ENCODE results near the gene KRT85.
A peak's percentile ranks its signal among the peaks of the same experiment; 100 is the strongest.

Gene KRT85

DNA sequence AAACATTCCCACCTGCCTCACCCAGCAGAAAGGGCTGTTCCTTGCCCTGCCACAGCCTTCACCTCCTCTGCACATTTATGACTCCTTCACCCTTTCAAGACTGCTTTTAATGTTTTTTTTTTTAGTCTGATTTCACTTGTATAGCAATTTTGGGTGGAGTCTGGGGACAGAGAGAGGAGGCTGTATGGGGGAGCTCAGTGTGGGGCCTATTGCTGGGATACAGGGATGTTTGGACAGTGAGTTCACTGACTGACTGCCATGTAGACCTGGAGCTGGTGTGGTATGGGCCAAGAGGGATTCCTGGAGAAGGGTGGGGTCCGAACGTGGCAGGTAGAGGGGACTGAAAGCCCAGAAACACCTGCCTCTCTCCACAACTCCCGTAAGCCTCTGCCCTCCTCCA lies 1.9 kb upstream of the KRT85 start:
- no peak for DNase-seq (ENCODE audit: low read depth in 1 of 2, low spot score in 1 of 2)

DNA sequence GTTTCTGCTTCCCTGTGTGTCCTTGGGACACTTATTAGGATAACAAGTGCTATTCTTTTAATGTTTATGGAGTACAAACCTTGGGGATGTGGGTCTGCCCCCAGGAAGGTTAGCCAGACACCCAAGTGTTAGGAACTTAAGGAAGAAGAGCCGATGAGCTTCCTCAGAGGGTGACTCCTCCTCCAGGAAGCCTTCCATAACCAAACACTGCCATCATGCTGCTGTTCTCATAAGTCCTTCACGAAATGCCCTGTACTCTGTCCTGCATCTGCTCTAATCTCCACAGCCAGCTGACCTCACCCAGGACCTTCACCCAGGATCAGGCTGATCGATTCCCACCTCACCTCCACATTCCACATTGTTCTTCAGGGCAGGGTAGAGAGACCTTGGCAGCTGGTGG lies 1.2 kb upstream of the KRT85 start:
- no peak for DNase-seq (ENCODE audit: low read depth in 1 of 2, low spot score in 1 of 2)

DNA sequence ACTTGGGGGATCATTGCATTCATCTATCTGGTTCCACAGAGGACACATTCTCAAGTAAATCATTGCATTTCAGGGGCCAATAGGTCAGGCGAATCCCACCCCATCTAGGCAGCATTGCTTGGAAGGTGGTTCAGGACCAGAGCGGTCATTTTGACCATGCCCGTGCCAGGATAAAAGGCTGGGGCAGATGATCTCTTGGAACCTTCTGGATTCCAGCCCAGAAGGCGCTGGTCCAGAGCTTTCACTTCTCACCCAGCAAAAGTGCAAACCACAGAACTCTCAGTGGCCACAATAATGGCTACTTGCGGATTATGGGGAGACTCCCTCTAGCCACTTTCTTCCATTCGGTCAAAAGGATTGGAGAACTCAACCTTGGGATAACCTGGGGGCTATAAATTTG lies 595 bp upstream of the KRT85 start:
- no peak for DNase-seq (ENCODE audit: low read depth in 1 of 2, low spot score in 1 of 2)

DNA sequence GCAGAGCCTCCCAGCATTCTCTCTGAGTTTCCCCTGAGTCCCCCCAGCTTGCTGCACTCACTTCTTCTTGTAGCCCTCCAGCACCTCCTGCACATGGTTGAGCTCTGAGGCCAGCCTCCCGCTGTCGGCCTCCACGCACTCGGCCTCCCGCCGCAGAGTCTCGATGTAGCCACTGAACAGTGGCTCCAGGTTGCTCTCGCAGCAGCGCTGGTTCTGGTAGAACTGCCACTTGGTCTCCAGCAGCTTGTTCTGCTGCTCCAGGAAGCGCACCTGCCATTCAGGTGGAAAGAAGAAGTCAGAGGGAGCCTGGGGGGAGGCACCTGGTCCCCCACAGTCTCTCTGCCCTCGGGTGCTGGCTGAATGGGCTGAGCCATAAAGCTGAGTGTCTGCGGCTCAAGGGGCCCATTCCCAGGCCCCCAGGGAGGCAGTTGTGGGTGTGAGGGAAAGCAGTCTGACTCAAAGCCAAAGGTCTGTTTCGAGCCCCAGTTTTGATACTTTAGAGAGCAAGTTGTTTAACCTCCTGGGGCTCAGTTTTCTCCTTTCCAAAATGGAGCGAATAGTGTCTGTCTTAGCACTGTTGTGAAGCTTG lies 2.3 kb downstream of the KRT85 start:
- no peak for DNase-seq (ENCODE audit: low read depth in 1 of 2, low spot score in 1 of 2)

DNA sequence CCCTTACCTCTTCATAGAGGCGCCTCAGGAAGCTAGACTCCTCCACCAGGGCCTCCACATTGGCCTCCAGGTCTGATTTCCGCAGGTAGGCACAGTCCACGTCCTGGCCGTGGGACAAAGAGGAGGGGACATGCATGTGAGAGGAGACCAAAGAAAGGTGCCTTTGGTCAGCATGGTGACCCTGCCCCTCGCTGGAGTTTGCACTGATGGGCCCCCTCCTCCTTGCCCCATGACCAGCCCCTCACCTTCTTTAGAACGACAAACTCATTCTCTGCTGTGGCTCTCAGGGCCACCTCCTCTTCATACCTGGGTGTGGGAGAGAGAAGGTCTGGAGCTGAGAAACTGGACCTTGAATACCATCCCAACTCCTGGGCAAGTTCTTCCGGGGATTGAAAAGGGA lies 3.2 kb downstream of the KRT85 start:
- DNase-seq (ENCODE audit: low read depth in 1 of 2, low spot score in 1 of 2): no peak

DNA sequence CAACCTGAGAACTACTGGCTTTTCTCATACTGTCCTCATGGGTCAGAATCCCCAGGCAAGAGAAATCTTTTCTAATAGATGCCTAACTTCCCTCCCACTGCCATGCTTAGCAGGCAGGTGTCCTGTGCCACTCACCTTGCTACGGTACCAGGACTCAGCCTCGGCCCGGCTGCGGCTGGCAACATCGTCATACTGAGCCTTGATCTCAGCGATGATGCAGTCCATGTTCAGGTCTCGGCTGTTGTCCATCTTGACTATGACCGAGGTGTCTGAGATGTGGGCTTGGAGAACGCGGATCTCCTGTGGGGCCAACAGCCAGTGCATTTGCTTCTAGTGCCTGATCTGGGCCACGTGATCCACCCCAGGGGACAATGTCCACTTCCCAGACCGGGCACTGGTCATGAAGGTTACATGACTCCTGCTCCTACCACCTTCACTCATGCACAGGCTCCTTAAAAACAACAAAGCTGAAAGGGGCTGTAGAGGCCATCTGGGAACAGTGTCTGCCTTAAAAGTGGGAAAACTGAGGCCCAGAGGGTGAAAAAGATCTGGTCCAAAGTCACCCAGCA lies 4.1 kb downstream of the KRT85 start:
- no peak for DNase-seq (ENCODE audit: low read depth in 1 of 2, low spot score in 1 of 2)

DNA sequence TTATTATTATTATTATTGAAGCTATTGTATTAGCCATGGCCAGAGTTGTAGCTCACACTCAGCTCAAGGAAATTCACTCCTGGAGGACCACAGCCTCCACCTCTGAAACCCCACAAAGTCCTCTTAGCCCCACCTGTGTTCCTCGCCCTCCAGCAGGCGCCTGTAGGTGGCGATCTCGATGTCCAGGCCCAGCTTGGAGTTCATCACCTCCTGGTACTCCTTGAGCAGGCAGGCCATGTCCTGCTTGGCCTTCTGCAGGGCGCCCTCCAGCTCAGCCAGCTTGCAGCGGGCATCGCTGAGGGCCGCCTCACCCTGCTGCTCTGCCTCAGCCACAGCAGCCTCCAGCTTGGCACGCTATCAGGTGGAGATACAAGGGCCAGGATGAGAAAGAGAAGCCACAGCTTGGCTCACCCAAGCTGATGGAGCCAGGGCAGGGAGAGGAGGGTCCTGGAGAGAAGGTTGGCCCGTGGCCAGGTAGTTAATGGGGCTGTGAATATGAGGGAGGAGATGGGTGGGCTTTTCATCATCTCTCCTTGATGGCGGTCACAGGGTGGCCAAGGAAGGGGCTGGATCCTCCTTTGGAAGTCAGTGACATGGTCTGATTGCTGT lies 5.1 kb downstream of the KRT85 start:
- DNase-seq (ENCODE audit: low read depth in 1 of 2, low spot score in 1 of 2): no peak

DNA sequence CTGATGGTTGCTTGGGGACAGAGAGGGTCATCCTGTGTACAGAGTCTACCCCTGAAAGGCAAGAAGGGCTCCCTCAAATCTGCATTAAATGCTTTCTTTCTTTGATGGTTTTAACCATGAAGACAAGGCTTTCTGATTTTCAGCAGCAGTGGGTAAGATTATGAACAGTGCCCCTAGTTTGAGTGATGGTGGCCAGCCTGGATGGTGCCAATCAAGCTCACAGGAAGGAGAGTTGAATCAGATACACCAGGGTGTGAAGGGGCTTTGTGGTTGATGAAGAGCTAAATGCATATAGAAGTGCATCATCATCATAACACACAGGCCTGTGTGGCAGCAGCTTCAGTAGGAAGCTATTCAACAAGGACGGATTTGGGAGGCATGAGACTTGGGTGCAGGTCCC lies 5.7 kb downstream of the KRT85 start:
- DNase-seq (ENCODE audit: low read depth in 1 of 2, low spot score in 1 of 2): no peak

DNA sequence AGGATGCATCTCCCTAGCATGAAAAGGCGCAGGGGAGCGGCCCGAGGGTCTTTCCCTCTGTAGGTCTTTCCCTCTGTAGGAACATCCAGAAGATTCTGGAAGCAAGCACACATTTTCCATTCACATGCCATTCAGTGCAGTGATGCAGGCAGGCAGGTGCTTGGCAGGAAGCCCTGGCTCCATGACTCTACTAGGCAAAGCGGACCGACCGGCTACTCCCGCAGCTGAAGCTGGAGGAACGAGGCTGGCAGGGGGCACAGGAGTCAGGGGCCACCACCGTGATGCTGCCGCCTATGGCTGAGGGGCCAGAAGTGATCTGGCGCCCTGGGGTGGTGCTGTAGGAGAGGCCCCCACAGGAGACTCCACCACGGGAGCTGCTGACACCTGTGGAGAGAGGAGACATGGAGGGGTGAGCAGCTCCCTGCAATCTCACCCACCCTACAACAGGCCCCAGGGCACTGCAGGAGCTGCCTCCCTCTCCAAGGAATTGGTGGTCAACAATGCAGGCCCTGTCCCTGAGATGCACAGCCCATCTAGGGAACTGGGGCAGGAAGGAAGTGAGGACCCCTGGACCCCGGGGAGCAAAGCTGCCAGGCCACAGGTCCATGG lies 6.5 kb downstream of the KRT85 start:
- DNase-seq (ENCODE audit: low read depth in 1 of 2, low spot score in 1 of 2): no peak

DNA sequence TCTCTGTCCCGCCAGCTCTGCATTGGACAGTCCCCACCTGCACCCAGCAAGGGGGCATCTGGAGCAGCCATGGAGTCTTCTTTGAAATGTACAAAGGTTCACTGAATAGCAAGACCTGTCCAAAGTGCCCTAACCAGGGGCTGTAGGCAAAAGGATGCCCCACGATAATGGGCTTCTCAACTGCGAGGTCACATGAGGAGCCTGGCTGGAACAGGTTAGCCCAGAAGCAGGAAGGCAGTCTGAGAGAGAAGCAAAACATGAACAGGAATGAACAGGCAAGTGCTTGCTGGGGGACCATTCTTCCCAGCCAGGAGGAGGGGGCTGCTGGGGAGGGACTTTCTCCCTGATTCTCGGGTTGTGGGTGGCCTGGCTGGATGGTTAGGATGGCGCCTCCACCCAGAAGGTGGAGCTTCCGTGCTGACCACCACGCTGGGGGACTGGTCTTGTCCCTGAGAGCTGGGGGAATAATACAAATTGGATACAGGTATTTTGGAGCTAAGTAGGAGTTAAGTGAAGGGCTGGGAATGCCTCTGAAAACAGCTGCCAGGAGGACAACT lies 7.1 kb downstream of the KRT85 start:
- no peak for DNase-seq (ENCODE audit: low read depth in 1 of 2, low spot score in 1 of 2)

DNA sequence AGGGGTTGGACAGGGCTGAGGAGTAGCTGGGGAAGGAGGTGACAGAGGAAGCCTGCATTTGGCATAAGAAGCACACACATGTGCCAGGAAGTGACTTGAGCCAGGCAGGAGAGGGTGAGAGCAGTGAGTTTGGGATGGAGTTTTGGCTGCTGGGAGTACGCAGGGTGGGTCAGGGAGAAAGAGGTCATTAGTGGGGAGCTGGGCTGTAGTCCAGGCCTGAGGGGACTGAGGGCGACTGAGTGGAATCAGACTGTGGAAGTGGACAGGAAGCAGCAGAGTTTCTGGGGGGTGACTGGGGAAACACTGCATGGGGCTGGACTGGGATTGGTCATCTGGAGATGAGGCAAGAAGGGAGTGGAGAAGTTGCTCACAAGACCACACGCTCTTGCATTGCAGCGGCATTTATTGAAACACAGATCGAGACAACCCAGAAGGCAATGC lies 7.6 kb downstream of the KRT85 start:
- DNase-seq (ENCODE audit: low read depth in 1 of 2, low spot score in 1 of 2): no peak

DNA sequence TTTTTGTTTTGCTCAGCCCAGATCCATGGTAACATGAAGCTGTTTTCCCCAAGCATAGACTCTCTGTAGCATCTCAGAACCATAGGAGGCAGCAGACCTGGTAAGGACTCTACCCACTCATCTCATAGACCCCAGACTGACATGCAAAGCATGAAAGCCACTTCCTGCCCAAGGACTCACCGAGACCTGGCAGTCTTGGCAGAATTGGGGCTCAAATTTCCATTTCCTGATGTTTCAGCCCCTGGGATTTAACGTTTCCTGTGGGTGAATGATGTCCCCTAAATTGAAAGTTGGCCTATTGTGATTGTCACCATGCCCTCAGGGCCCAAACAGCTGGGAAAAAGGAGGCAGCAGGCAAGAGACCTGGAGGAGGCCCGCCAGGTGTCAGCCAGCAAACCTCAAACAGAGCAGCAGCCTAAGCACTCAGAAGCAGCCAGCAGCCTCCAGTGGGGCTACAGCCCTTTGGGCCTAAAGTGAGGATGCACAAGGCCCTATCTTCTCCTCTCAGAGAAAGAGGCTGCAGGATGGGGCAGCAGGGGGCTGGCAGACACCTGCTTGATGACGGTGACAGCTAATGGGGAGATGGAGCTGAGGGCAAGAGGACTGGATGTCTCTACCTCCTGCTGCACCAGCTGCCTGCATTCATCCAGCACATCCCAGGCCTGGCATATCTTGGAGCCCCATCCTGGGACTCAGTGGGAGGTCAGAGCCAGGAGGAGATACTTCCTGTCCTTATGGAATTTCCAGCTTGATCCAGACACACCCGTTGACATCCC lies 8.5 kb downstream of the KRT85 start:
- DNase-seq (ENCODE audit: low read depth in 1 of 2, low spot score in 1 of 2): no peak

DNA sequence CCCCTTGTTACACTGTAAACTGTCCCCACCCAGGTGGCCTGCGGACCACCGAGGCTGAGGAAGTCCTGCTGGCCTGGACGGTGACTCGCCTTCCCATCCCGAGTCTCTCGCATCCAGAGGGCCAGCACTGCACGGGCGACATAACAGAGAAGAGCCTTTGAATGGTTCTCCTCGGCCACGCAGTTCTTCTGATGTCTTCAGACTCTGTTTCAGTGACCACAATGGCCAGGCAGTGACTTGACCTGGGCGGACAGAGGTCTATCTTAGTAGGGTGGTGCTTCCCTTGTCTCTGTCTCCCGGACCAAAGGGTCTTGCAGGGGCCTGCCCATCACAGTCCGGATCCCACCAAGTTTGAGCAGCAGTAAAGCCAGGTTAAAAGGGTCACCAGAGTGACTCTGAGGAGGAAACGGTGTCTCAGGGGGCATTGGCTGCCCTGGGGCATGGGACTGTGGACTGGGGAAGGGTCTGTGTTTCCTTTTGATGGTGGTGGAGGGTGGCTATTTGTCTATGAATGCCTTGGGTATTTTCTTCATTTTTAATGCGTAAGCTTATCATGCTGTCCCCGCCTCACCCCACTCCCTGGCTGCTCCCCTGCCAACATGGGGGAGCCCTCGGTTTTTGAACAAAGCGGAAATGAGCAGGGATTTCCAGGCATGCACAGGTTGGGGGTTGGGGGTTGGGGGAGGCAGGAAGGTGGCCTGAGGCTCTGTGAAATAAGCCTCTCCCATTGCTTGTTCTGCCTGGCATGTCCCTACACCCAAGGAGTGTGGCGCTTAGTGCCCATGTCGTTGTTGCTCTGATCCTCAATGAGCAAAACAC lies 10.3 kb downstream of the KRT85 start:
- DNase-seq (ENCODE audit: low read depth in 1 of 2, low spot score in 1 of 2): no peak

DNA sequence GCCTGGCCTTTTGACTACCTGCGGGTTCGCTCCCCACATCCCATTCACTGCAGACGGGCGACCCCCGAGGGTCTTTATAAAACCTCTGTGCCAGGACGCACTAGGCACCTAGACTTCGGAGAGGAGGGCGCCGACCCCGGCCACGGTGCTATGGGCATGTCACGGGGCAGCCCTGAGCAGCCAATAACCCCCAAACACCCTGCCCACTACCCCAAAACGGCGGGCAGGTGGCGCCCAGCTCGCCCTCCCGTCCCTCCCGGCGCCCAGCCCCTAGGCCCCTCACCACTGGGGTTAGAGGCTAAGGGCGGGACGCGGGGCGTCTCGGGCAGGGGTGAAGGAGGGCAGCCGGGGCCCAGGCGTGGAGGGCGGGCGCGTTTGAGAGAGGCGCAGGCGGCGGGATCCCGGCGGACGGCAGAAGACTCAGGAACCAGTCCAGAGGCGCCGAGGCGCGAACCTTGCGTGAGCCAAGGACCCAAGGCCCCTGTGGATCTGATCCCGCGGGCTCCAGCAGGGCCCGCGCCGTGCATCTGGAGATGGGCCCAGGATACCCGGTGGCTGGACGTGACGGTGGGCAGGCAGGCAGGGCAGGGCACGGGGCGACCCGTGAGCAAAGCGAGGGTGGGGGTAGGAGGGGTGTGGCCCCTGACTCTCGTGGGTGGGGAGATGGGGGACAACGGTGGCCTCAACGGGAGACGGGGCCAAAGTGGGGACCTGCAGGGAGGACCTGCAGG lies 11.1 kb downstream of the KRT85 start:
- DNase-seq (ENCODE audit: low read depth in 1 of 2, low spot score in 1 of 2): no peak

DNA sequence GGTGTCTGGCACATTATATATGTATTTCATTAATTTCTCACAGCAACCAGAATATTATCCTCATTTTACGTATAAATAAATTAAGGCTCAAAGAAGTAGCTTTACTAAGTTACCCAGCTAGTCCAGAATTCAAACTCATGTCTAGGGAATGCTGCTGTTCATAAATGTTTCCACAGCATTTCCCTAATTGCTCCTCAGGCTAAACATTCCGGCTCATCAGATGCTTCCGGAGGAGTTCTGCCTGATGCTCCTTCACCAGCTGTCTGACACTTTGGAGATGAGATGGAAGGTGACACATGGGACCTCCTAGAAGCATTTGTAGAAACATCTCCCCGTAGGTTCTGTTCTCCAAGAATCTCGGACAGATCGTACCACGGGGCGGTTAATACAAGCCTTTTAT lies 12.1 kb downstream of the KRT85 start:
- no peak for DNase-seq (ENCODE audit: low read depth in 1 of 2, low spot score in 1 of 2)

DNA sequence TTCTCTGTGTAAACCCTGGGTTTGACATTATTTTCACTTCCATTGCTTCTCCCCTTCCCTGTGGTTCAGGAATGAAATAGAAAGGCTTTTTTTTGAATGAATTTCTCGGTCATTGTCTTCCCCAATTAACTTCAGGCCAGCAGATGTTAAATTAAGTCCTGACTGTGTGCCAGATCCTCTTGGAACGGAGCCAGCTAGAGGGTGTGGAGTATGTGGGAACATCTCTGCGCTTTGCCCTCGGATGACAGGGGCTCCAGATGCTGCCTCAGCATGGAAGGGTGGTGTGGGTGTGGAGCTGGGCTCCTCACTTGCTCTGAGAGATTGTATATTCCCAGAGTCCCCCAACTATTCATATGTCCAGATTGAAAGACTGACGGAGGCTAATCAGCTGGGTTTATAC lies 13.1 kb downstream of the KRT85 start:
- DNase-seq (ENCODE audit: low read depth in 1 of 2, low spot score in 1 of 2): no peak

DNA sequence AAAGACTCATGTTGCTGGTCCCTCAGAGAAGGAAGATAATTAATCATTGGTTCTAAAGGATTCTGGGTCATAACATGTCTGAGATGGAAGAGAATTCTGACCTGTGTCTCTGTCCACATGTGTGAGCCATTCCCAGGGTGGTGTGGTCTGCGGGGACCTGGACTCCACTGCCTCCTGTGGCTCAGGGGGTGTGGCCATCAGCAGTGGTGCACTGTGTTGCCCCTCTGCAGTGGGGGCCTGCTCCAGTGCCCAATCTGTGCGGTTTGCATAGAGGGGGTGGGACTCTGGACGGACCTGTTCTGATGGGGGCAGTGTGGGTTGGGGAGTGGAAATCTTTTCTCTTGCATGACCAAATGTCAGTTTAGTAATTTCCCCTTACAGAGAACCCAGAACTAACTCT lies 13.5 kb downstream of the KRT85 start:
- no peak for DNase-seq (ENCODE audit: low read depth in 1 of 2, low spot score in 1 of 2)

DNA sequence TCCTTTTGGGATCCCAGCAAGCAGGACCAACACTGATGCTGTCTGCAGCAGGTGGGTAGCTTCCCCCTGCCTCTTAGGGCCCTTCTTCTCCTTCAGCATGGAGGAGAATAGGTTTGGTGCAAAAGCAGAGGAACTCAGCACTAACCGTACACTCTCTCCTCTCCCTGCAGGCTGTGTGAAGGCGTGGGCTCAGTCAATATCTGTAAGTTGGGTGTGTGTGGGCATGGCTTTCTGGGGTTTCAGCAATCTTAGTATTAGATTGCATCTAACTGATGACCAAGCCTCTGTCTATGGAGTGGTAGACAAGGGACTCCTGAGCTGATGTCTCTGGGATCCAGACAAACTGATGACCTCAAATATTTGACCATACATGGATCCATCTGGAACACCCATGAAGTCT lies 14.3 kb downstream of the KRT85 start:
- no peak for DNase-seq (ENCODE audit: low read depth in 1 of 2, low spot score in 1 of 2)

DNA sequence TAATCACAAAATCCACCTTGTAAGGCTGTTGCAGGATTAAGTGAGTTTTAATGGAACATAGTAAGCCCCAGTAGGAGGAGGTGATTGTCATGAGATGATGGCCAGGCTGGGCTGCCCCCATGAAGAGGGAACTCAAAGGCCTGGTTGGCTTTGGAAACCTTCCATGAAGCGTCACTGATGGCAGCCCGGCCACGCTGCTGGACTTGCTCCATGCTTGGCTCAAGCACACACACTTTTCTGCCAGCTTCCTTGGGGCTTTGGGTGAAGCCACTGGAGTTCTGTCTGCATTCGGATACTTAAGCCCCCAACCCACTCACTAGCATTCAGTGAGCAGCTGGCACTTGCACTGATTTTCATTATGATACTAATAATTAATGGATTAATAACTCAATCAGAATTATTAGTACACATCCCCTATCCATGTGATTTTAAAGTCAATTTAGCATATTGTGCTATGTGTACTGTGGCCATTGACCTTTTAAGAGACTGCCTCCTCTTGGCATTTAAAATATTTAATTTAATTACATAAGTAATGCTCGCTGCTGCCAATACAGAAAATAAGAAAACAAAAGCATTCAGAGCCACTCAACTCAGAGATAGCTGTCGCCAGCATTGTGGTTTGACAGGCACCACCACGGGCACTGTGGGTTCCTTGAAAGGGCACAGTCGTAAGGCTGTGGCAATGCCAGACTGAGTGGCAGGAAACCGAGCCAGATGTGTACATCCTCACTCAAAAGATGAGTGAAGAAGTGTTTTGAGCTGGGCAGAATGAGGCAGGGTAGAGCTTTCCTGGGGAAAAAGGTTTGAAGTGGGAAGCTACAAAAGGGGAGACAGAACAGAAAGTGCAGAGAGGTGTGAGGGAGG lies 15.9 kb downstream of the KRT85 start:
- peak in 1 of 2 donors; percentile 20 for DNase-seq (ENCODE audit: low read depth in 1 of 2, low spot score in 1 of 2)
